Stimulated activated CD8-positive, alpha-beta memory T cell treated with anti-CD3 and anti-CD28 coated beads, Interleukin-15, amount 100 ng/mL, for 1 hour (primary cell): ENCODE data around the gene ERAS.

Source experiments
- DNase-seq: peaks from one replicate; pipeline ENCODE4 v3.0.0-alpha.2; 2020; ENCODE audit warnings: low read depth

The ERAS gene, protein sequence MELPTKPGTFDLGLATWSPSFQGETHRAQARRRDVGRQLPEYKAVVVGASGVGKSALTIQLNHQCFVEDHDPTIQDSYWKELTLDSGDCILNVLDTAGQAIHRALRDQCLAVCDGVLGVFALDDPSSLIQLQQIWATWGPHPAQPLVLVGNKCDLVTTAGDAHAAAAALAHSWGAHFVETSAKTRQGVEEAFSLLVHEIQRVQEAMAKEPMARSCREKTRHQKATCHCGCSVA

DNA sequence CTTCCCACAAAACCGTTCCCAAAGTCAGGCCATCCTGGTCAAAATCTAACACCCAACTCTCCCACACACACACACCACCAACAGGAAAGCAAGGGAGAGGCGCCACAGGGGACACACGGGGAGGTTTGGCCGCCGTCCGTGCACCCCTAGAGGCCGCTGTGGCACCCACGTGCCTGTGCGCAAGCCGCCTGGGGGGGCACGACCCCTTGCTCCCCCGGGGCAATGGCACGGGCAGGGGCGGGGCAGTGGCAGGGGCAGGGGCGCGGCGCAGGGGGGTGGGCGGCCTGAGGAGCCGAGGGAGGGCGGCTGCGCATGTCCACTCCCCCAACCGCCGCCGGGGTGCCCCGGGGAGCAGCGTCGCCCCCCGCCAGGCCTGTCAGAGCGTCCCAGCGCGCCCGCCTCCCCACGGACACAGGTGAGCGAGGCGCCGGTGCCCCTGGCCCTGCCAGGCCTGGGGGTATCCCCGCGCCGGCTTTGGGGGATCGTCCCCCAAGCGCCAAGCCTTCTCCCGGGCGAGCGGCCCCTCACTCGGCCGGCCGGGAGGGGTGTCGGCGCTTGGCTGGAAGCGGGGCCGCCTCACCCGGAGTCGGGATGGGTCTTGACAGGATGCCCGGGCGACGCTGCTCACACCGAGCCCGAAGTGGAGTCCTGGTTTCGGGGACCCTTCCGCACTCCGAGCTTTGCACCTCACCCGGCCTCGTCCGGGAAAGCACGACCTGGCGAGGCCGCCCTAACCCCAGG is at the start of gene ERAS:
ERAS (plus strand) TSS at position 379 of the 741 bp plus-strand sequence. CDS start 2,611 bp downstream, outside the sequence.
- no peak for DNase-seq

DNA sequence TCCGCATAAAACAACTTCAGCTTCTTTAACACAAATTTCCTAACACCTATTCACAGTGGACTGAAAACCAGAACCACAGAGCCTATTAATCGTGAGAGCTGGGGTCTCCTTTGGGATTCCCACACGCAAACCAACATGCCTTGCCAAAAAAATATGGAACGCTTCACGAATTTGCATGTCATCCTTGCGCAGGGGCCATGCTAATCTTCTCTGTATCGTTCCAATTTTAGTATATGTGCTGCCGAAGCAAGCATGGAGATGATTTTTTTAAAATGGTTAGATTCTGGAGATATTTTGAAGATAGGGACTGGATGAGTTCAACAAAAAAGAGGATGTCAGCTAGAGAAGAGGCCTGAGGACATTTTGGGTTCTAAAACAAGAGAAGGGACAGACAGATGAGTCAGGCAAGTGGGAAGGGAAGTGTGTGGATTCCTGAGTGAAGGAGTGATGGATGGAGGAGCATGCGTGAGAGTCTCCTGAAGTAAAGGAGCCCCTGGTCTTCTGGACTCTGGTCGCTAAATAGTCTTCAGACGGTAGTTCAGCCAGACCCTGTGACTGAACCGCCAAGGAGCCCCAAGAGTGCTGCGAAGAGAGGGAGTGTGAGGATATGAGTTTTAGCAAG is 49.4 kb upstream of the ERAS start:
- no peak for DNase-seq

DNA sequence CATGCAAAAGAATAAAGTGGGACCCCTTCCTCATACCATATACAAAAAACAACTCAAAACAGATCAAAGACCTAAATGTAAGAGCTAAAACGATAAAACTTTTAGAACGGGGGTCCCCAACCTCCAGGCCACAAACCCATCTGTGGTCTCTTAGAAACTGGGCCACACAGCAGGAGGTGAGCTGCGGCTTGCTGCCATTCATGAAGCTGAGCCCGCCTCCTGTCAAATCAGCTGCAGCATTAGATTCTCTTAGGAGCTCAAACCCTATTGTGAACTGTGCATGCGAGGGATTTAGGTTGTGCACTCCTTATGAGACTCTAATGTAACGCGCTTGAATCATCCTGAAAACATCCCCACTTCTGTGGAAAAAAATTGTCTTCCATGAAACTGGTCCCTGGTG is 46.9 kb upstream of the ERAS start:
- DNase-seq: no peak

DNA sequence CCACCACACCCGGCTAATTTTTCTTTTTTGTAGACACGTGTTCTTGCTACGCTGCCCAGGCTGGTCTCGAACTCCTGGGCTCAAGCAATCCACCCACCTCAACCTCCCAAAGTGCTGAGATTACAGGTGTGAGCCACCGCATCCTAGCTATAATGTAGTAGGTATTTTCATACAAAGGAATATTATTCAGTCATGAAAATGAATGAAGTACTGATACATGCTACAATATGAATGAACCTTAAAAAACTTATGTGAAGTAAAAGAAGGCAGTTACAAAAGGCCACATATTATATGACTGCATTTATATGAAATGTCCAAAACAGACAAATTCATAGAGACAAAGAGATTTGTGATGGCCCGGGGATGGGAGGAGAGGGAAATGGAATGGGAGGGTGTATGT is 44.6 kb upstream of the ERAS start:
- no peak for DNase-seq

DNA sequence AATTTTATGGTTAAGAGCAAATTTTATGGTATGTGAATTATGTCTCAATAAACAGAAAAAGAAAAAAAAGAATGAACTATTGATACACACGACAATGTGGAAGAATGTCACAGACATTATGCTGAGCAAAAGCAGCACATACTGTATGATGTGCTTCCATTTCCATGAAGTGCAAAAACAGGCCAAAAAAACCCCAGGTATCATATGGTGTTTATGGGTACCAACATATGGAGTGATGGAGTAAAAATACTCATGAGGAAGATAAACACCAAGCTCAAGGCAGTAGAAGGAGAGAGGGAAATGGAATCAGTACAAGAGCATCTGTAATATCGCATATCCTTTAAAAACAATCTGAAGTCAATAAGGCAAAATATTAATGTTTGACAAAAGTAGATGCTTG is 44.1 kb upstream of the ERAS start:
- no peak for DNase-seq

DNA sequence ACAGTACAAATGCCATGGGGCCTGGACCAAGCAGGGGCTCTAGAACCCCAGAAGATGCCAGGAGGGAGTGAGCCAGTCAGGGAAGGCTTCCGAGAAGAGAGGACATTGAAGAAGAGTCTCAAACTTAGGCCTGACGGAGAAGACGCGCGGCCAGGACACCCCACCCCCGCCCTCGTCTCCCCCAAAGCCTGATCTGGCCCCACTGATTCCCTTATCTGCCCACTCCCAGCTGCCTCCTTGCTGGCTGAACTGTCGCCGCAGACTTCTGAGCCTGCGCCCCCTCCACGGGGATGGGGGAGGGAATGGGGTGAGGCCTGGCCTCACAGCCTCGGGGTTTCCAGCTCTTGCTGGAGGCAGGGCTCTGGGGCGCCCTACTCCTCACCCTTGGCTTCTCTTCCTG is 43.5 kb upstream of the ERAS start:
- no peak for DNase-seq

DNA sequence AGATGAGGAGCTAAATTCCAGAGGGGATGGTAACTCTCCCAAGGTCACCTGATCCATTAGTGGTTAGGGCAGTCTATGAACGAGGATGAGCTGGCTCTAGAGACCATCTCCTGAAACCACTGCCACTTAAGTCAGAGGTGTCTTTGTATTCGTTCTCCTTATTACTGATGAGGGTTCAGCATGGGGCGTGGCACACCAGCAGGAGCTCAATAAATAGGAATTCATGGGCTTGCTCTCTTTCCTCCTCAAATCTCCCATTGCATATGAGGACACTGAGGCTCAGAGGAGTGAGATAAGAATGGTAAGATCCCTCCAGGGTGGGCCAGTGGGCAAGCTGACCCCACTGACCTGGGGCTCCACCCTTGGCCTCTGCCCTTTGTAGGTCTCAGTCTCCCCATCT is 41.6 kb upstream of the ERAS start:
- no peak for DNase-seq

DNA sequence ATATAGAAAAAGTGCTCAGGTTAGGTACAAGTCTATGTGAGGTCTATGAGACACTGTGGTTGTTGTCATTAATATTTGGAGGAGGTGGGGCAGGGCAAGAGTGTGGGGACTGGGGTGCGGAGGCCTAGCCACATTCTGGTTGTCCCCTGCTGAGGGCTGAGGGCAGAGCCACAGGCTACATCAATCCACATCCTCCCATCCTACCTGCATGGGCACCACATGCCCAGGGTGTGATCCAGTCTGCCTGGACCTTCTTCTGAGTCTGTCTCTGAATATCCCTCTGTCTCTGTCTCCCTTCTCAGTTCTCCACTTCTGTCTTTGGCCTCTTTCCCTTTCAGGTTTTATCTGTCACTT is 41.1 kb upstream of the ERAS start:
- no peak for DNase-seq

DNA sequence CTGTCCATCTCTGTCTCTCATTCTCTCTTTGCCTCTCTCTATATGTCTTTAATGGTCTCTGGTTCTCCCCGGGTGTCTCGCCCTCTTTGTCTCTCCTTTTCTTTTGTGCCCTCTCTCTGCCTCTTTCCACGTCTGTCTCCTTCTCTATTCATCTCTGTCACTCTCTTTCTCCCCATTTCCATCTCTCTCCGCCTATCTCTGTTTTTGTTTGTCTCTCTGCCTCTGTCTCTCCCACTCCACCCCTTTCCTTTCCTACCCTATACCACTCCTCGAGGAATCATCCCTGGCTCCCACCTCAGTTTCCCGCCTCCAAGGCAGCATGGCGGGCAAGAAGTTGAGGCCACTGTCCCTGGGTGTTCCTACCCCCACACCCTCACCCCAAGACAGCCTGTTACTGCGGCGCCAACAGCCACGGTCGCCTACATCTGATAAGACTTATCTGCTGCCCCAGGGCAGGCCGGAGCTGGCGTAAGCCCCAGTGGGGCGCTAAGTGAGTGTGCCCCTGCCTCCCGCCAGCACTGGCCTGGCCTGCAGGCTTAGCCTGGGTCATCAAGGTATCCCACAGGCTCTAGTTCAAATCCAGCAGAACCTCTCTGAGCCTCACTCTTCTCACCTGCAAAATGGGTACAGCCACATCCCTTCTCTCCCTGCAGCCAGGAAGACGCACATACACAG is 40.6 kb upstream of the ERAS start:
- DNase-seq: no peak

DNA sequence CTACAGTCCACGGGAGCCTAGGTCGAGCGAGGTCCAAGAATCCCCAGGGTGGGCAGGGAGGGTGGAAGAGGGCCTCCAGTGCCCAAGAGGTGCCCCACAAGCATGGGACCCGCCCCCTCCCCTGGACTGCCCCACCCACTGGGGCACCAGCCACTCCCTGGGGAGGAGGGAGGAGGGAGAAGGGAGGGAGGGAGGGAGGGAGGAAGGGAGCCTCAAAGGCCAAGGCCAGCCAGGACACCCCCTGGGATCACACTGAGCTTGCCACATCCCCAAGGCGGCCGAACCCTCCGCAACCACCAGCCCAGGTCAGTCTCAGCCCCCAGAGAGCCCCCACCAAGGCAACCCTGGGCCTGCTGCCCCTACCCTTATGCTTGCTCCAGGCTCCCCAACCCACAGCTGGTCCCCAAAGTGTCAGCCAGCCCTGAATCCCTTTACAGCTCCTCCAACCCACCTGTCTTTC is 39.9 kb upstream of the ERAS start, which contains the start of gene GATA1:
GATA1 (plus strand) TSS at position 250 of the 460 bp plus-strand sequence. CDS start 4,520 bp downstream, outside the sequence.
- DNase-seq: no peak

DNA sequence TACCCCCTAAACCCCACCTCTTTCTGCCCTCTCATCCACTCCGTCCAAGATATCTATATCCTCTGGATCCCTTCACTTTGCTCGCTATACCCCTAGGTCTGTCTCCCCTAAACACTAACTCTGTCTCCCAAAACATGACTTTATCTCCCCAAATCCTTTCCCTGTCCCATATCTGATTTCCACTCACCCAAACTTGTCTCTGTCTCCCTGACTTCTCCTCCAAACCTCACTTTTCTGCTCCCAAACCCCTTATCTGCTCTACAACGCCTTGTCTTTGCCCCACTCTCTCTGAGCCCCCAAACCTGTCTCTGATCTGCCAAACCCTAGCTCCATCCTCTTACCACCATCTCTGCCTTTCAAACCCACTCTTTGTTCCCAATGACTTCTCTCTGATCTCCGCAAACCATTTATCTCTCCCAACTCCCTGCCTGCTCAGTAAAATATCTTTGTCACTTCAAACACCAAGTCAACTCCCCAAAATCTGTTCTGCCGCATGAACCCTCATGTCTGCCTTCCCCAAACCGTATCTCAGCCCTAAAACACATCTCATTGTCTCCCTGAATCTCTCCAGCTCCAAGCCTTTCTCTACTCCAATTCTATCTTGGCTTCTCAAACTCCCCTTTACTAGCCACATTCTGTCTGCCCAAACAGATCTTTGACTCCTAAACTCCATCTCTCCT is 39.3 kb upstream of the ERAS start:
- no peak for DNase-seq

DNA sequence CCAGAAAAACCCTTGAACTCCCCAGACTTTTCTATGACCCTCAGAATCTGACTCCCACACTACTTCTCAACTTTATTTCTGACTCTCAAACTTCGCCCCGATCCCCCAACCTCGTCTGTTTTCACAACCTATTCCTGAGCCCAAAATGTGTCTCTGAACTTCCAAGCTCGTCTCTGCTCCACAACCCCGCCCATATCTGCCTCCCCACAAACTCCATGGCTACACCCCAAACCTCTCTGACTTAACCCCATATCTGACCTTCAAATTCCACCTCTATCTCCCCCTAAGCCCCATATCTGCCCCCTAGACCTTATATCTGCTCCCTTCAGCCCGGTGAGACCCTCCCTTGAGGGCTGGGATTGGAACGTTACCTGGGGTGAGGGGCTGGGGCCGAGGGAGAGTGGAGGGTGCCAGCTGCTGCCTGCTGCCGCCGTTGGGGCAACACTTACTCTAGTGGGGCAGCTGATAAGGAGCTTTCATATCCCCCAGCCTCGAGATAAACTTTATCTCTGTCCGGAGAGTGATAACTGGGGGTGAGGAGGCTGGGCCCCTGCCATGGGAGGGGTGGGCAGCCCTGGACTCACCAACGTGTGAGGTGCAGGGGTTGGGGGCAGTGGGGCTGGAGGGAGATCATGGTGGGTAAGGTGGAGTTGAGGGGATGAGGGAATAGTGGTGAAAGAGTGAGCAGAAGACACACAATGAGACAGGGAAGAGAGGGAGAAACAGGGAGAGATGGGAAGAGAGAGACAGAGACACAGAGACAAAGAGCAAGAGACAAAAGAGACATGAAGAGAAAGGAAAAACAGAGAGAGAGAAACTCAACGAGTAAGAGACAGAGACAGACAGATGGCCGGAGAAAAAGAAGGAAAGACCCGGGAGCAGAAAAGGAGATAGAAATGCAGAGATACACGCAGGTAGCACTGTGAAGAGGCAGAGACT is 38.5 kb upstream of the ERAS start:
- no peak for DNase-seq

DNA sequence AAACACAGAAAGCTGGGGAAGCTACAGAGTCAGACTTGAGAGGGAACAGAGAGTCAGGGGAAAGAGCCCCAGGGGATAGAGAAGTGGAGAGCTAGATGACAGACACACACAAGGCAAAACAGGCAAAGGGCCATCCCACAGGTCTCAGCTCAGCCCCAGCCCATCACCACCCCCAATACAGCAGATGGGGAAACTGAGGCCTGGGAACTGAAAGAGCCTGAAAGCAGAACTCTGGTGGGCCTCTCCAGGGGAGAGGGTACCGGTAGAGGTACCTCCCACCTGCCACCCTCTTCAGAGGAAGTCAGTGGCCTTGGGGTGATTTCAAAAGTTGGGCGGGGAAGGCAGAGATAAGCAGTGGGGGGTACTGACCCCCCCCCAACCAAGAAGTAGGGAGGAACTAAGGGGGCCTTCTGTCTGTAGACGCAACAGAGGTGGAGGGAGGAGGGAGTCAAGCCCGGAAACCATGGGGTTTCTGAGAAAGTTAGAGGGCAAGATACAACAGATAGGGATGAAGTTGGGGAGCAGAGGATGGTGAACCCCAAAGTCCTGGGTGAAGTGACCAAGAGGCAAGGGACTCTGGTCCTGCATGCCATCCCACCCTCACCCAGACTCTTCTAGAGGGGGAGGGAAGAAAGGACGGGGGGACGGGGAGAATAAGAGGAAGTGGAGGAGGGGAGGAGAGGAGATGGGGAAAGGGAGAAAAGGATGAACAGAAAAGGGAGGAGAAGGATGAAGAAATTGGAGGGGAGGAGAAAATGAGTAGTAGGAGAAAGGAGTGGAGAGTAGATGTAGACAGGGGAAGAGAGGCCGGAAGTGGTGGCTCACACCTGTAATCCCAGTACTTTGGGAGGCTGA is 36.7 kb upstream of the ERAS start:
- no peak for DNase-seq

DNA sequence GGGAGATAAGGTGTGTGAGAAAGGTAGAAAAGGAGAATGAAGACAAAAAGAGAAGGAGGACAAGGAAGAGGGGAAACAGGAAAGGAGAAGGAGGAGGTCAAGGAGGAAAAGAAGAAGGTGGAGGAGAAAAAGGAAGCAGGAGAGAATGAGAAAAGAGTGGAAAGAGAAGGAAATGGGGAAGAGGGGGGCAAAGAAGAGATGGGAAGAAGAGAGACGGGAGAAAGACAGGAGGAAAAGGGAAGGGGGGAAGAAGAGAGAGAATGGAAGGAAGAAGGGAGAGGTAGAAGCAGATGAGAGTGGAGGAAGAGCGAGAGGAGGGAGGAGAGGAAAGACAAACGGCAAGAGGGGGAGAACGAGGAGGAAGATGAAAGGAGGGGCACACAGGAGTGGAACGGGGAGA is 35.8 kb upstream of the ERAS start:
- DNase-seq: no peak

DNA sequence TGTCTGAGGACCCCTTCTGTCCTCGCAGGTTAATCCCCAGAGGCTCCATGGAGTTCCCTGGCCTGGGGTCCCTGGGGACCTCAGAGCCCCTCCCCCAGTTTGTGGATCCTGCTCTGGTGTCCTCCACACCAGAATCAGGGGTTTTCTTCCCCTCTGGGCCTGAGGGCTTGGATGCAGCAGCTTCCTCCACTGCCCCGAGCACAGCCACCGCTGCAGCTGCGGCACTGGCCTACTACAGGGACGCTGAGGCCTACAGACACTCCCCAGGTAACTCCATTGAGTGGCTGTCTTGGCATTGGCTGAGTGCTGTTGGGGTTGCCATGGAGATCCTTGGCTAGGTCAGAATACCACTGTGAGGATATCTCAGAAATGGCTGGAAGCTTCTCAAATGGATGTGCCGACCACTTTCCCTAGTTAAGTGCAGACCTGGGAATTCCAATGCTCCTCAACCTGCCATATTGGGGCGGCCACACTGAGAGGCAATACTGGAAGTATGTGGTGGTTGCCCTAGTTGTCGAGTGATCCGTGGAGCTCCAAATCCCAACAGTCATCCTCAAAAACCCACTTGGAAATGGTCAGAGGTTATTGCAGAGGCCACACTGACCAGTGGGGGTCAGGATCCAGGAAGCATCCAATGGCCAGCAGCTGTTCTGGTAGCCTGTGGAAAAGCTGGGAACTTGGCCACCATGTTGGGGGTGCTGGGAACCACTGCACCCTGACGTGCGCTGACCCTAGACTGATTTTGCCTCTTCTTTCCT is 35.1 kb upstream of the ERAS start:
- DNase-seq: no peak

DNA sequence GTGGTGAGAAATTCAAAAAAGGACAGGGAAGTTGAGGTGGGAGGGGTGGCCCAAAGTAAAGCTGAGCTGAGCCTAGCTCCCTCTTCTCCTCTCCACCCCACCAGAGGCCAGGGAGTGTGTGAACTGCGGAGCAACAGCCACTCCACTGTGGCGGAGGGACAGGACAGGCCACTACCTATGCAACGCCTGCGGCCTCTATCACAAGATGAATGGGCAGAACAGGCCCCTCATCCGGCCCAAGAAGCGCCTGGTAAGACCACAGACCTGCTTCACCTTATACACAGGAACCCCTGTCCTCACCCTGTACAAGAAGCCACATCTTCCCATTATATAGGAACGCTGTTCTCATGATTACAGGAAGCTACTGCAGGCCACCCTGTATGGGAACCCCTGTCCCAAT is 34.1 kb upstream of the ERAS start:
- DNase-seq: no peak

DNA sequence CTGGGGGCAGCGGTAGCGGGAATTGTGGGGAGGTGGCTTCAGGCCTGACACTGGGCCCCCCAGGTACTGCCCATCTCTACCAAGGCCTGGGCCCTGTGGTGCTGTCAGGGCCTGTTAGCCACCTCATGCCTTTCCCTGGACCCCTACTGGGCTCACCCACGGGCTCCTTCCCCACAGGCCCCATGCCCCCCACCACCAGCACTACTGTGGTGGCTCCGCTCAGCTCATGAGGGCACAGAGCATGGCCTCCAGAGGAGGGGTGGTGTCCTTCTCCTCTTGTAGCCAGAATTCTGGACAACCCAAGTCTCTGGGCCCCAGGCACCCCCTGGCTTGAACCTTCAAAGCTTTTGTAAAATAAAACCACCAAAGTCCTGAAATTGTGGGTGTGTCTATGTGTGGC is 32.4 kb upstream of the ERAS start:
- DNase-seq: no peak

DNA sequence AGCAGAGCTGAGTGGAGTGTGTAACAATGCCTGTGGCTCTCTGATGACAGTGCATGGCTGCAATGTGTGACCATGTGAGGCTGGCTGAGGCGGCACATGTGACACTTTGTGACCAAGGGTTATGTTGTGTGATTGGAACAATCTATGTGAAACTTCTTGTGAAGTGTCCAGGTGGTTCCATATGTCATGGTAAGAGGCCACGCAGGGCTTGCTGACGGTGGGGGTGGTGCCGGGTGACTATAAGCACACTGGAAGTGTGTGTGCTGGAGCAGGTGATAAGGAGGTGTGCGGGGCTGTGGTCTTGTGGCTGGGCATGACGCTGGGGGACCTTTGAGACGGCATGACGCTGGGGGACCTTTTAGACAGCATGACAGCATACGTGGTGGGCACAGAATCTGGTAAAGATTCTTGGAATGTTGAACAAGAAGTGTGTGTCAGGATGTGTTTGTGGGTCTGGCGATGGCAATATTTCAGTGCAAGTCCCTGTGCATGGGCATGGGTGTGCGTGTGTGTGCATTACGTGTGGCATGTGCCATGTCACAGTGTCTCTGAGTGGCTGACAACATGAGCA is 31.9 kb upstream of the ERAS start:
- no peak for DNase-seq

DNA sequence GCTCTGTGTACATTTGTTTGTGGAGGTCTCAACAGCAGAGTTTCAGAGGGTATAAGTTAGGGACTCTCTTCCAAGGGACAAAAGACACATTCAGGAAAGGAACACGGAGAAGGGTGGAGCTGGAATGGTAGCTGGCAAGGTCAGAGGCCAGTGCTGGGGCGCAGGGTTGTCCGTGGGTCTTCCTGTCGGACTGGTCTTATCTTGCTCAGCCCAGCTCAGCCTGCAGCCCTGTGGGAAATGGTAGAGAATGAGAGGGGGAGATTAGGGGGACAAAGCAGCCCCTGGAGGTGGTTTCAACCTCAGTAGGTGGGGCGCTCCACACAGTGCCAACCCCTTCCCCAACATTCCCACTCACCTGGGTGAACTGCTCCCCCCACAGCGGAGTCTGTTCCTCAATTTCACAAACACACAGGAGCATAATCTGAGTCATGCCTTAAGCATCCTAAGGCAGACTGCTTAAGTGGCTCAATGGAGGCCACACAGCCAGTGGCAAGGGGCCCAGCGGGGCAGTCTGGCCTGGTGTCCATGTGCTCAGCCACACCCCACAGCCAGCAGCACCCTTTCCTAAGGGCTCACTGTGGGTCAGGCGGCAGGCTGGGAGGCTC is 31.3 kb upstream of the ERAS start:
- no peak for DNase-seq
